HEK293 (cell line): ENCODE results near the gene KRTAP5-9.
"Not testable (repeated sequence)": the region's sequence is repeated elsewhere in the genome, so short reads cannot be mapped to it uniquely, and the experiment has no call there.

Experiments
- CTCF ChIA-PET: fragments of 350-600 bp; formaldehyde crosslinking; extraction: SDS; loops from one replicate; lab custom pipeline; 2021; ENCODE audit warnings: antibody characterized with exemption; lab: Yijun Ruan, JAX
- POLR2A ChIA-PET: fragments of 300-600 bp; formaldehyde crosslinking; extraction: SDS; loops from one replicate; lab custom pipeline; 2020; ENCODE audit warnings: antibody characterized with exemption, inconsistent platforms; lab: Yijun Ruan, JAX
- H3K27ac ChIP-seq: fragments of 200-500 bp; sonication (Bioruptor generic); 2 replicates; pipeline ENCODE4 v1.5.1; 2014; ENCODE audit warnings: low read depth, low read length, control low read depth, inconsistent platforms; ENCODE audit errors: extremely low read depth
- H3K36me3 ChIP-seq, 2 experiments: fragments of 200-500 bp in 1 of 2; sonication (Bioruptor generic) in 1 of 2; 1 replicate in 1 of 2; 2 replicates in 1 of 2; pipeline ENCODE4 v1.5.1; 2014 to 2017; ENCODE audit warnings: inconsistent platforms in 2 of 2, low read length in 2 of 2; ENCODE audit not compliant: control insufficient read depth in 2 of 2, insufficient read depth in 1 of 2
- H3K4me1 ChIP-seq: fragments of 200-500 bp; sonication (Bioruptor generic); 2 replicates; pipeline ENCODE4 v1.5.1; 2014; ENCODE audit warnings: mild to moderate bottlenecking, low read length, inconsistent platforms; ENCODE audit not compliant: control insufficient read depth, insufficient read depth
- H3K4me3 ChIP-seq: 2 replicates; pipeline ENCODE4 v1.5.1; 2011; ENCODE audit warnings: low read depth, mild to moderate bottlenecking, control low read depth, low read length, moderate library complexity
- H3K9me3 ChIP-seq: fragments of 200-500 bp; sonication (Bioruptor generic); 2 replicates; pipeline ENCODE4 v1.5.1; 2014; ENCODE audit warnings: low read depth, low read length, inconsistent platforms; ENCODE audit not compliant: control insufficient read depth, insufficient read depth
- PRDM1 ChIP-seq: fragments of 450-650 bp; formaldehyde crosslinking; IDR thresholded peaks from 2 replicates; pipeline ENCODE4; 2016; ENCODE audit warnings: missing biosample characterization, missing genetic modification characterization
- REPIN1 ChIP-seq: fragments of 450-650 bp; formaldehyde crosslinking; IDR thresholded peaks from 2 replicates; pipeline ENCODE4 v1.5.1; 2017; ENCODE audit warnings: missing biosample characterization, missing genetic modification characterization, low read depth
- REST ChIP-seq: fragments of 450-650 bp; formaldehyde crosslinking; IDR thresholded peaks from 2 replicates; pipeline ENCODE4 v1.5.1; 2016; ENCODE audit warnings: missing biosample characterization, missing genetic modification characterization
- TRIM28 ChIP-seq: IDR thresholded peaks from 2 replicates; pipeline ENCODE4 v1.6.1; 2011; ENCODE audit warnings: low read length, control low read depth, borderline replicate concordance
- ZBTB8A ChIP-seq: fragments of 450-650 bp; formaldehyde crosslinking; IDR thresholded peaks from 2 replicates; pipeline ENCODE4 v1.5.1; 2016; ENCODE audit warnings: missing biosample characterization, missing genetic modification characterization
- ZNF112 ChIP-seq: fragments of 450-650 bp; formaldehyde crosslinking; IDR thresholded peaks from 2 replicates; pipeline ENCODE4 v1.5.0; 2017; ENCODE audit warnings: missing biosample characterization, missing genetic modification characterization
- ZNF184 ChIP-seq: fragments of 450-650 bp; IDR thresholded peaks from 2 replicates; pipeline ENCODE4 v1.5.1; 2018; ENCODE audit warnings: missing biosample characterization, mild to moderate bottlenecking, missing genetic modification characterization
- ZNF24 ChIP-seq: fragments of 450-650 bp; formaldehyde crosslinking; IDR thresholded peaks from 2 replicates; pipeline ENCODE4 v1.5.1; 2016; ENCODE audit warnings: missing biosample characterization, missing genetic modification characterization
- ZNF248 ChIP-seq: fragments of 450-650 bp; formaldehyde crosslinking; IDR thresholded peaks from 2 replicates; pipeline ENCODE4 v1.5.1; 2017; ENCODE audit warnings: missing biosample characterization, missing genetic modification characterization
- ZNF37A ChIP-seq: fragments of 450-650 bp; IDR thresholded peaks from 2 replicates; pipeline ENCODE4 v1.5.1; 2018; ENCODE audit warnings: missing biosample characterization, missing genetic modification characterization
- ZNF391 ChIP-seq: fragments of 450-650 bp; formaldehyde crosslinking; IDR thresholded peaks from 2 replicates; pipeline ENCODE4 v1.5.1; 2016; ENCODE audit warnings: low read depth, missing biosample characterization, missing genetic modification characterization, borderline replicate concordance
- ZNF398 ChIP-seq: fragments of 450-650 bp; formaldehyde crosslinking; IDR thresholded peaks from 2 replicates; pipeline ENCODE4 v1.5.1; 2017; ENCODE audit warnings: missing biosample characterization, missing genetic modification characterization
- ZNF404 ChIP-seq: fragments of 450-650 bp; formaldehyde crosslinking; IDR thresholded peaks from 2 replicates; pipeline ENCODE4 v1.5.1; 2017; ENCODE audit warnings: missing biosample characterization, missing genetic modification characterization
- ZNF513 ChIP-seq: fragments of 450-650 bp; IDR thresholded peaks from 2 replicates; pipeline ENCODE4 v1.5.1; 2018; ENCODE audit warnings: missing biosample characterization, missing genetic modification characterization
- ZNF624 ChIP-seq: fragments of 450-650 bp; formaldehyde crosslinking; IDR thresholded peaks from 2 replicates; pipeline ENCODE4 v1.5.1; 2017; ENCODE audit warnings: missing biosample characterization, missing genetic modification characterization
- ZNF777 ChIP-seq: fragments of 450-650 bp; formaldehyde crosslinking; IDR thresholded peaks from 2 replicates; pipeline ENCODE4 v1.5.1; 2017; ENCODE audit warnings: missing biosample characterization, missing genetic modification characterization, borderline replicate concordance
- ZSCAN16 ChIP-seq: fragments of 450-650 bp; formaldehyde crosslinking; IDR thresholded peaks from 2 replicates; pipeline ENCODE4 v1.5.1; 2016; ENCODE audit warnings: missing biosample characterization, missing genetic modification characterization
- TF ChIP-seq, protein P1 (sequence below): sonication (generic); formaldehyde crosslinking; IDR thresholded peaks from 2 replicates; pipeline ENCODE4 v1.8.1; 2022; ENCODE audit warnings: mild to moderate bottlenecking, moderate library complexity, missing genetic modification reagents
- TF ChIP-seq, protein P2 (sequence below): fragments of 450-650 bp; IDR thresholded peaks from 2 replicates; pipeline ENCODE4 v1.5.1; 2018; ENCODE audit warnings: missing biosample characterization, mild to moderate bottlenecking, missing genetic modification characterization

KRTAP5-9 gene

DNA sequence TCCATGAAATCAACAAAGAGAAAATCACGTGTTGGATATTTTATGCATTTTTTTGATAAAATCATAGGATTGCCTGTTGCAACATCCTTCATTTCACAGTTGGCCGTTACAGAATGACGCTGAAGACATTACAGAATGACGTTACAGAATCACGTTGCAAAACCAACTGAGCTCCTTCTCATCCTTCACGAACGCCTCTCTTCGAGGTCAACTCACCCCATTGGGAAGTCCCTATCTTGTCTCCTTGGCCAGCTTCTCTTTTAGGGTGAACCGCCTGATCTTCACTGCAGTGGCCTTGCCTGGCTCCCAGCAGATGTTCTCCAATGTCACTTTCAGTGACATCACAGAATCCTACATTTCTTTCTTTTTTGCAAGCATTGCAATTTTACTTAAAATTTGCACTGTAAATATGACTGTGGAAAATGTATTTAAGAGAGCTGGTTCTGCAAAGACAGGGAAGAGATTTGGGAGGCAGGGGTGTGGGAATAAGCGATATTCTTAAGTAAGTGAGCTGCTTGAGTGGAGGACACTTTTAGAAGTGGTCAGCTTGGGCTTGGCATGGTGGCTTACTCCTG, 16.1 kb upstream of the KRTAP5-9 start:
- TF ChIP-seq ZNF777 (no peak), ZNF398 (tag by site-specific recombination) (no peak), ZNF624 (tag by site-specific recombination) (no peak), REPIN1 (tag by site-specific recombination) (no peak), ZNF248 (tag by site-specific recombination) (no peak), ZNF37A (tag by site-specific recombination) (no peak), PRDM1 (tag by site-specific recombination) (no peak), REST (tag by site-specific recombination) (no peak), ZNF404 (no peak), ZBTB8A (no peak), ZNF184 (tag by site-specific recombination) (no peak), ZNF391 (no peak), ZNF513 (tag by site-specific recombination) (no peak), ZNF24 (tag by site-specific recombination) (no peak), ZSCAN16 (tag by site-specific recombination) (no peak), TRIM28 (no peak), ZNF112 (tag by site-specific recombination) (no peak)
- TF ChIP-seq, protein P1, sequence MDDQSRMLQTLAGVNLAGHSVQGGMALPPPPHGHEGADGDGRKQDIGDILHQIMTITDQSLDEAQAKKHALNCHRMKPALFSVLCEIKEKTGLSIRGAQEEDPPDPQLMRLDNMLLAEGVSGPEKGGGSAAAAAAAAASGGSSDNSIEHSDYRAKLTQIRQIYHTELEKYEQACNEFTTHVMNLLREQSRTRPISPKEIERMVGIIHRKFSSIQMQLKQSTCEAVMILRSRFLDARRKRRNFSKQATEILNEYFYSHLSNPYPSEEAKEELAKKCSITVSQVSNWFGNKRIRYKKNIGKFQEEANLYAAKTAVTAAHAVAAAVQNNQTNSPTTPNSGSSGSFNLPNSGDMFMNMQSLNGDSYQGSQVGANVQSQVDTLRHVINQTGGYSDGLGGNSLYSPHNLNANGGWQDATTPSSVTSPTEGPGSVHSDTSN: no peak
- TF ChIP-seq, protein P2, sequence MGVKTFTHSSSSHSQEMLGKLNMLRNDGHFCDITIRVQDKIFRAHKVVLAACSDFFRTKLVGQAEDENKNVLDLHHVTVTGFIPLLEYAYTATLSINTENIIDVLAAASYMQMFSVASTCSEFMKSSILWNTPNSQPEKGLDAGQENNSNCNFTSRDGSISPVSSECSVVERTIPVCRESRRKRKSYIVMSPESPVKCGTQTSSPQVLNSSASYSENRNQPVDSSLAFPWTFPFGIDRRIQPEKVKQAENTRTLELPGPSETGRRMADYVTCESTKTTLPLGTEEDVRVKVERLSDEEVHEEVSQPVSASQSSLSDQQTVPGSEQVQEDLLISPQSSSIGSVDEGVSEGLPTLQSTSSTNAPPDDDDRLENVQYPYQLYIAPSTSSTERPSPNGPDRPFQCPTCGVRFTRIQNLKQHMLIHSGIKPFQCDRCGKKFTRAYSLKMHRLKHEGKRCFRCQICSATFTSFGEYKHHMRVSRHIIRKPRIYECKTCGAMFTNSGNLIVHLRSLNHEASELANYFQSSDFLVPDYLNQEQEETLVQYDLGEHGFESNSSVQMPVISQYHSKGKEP (tag by site-specific recombination): no peak
- no peak overlapping the region for H3K4me3 ChIP-seq
- no peaks in the 10 kb centered on the region for H3K36me3 ChIP-seq
- ChIA-PET POLR2A (no interaction called here), CTCF (no interaction called here)
- no peaks in the 10 kb centered on the region for H3K4me1 ChIP-seq
- H3K9me3 ChIP-seq: no peaks in the 10 kb centered on the region
- no peak overlapping the region for H3K27ac ChIP-seq

GRCh38 chr11:71534711-71535608, 13.3 kb upstream of the KRTAP5-9 start:
- POLR2A ChIA-PET, H3K9me3 ChIP-seq: not testable (repeated sequence)

More at GRCh38 chr11:71534711-71535608, 13.3 kb upstream of the KRTAP5-9 start:
- H3K4me1 ChIP-seq, H3K27ac ChIP-seq, H3K36me3 ChIP-seq, H3K4me3 ChIP-seq, CTCF ChIA-PET: not testable (repeated sequence)
